AG09309 (cell line): ENCODE results near the gene FARS2.
"Not testable (repeated sequence)": the region's sequence is repeated elsewhere in the genome, so short reads cannot be mapped to it uniquely, and the experiment has no call there.

Source experiments
- DNase-seq: peaks from one replicate; pipeline ENCODE4 v3.0.0-alpha.2; 2010; ENCODE audit warnings: low read depth
- H3K4me3 ChIP-seq: 2 replicates; pipeline ENCODE4 v1.5.1; 2011; ENCODE audit warnings: mild to moderate bottlenecking, low read depth, low read length, moderate library complexity; ENCODE audit not compliant: control insufficient read depth
- CTCF ChIP-seq: IDR thresholded peaks from 2 replicates; pipeline ENCODE4 v1.5.1; 2011; ENCODE audit warnings: mild to moderate bottlenecking, low read depth, low read length, inconsistent platforms; ENCODE audit not compliant: insufficient read depth, control insufficient read depth; ENCODE audit errors: missing control alignments

Gene FARS2

DNA sequence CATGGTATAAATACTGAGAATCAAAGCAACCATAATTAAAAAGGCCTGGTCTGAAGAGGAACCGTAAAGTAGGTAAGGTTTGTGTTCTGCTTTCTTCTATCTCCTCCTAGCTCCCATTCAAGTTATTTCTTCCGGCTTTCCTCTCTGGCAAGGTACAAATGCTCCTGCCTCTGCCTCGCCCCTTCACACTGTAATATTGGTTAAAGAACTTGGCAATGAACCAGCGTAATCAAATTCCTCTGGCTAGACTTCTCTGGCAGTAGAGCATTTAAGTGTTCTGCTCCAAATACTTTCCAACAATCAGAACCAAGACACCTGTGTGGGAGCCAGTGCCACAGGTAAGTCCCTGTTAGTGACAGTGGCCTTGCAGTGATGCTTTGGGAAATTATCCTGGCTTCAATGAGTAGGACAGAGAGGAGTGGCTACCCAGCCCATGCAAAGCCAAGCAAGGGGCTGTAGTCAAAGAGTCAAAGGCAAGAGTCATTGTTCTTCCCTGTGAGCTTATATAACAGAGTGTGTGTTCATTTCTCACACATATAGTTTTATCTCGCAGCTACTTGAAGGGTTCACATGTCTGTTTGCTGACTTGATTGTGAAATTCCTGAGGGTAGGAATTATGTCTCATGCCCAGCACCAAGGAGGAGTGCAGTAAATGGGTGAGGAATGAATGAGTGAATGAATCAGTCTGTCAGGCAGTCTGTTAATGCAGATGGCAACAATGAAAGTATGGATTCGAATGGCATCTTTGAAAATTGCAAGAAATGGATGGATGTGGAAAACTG, 416.1 kb downstream of the FARS2 start:
- H3K4me3 ChIP-seq, result no peak overlapping the region
- DNase-seq, result no peak
- no peak for TF ChIP-seq CTCF

- TF ChIP-seq CTCF, result no peak
- DNase-seq, result no peak
- no peak overlapping the region for H3K4me3 ChIP-seq
Measured at GRCh38 chr6:5679270-5679669, 418.0 kb downstream of the FARS2 start.

DNA sequence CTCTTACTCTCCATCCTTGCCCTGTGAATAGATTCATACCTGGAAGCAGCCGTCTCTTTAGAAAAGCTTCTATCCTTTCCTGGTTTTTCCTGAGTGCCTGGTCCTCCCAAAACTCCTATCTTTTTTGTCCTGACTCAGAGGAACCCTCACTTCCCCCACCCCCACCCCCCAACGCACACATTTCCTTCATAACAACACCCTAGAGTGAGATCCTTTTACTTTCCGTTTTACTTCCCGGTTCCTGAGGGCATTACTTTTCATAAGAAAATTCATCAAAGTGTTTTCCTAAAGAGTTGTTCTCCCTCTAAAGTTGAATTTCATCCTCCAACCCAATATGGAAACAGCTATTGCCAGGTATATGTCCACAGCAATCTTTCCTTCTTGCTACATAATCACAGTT, 418.4 kb downstream of the FARS2 start:
- TF ChIP-seq CTCF, result no peak
- H3K4me3 ChIP-seq, result no peak overlapping the region
- DNase-seq, result no peak

- TF ChIP-seq CTCF, result no peak
- H3K4me3 ChIP-seq, result no peak overlapping the region
- DNase-seq, result no peak
Measured at GRCh38 chr6:5680095-5680494, 418.8 kb downstream of the FARS2 start.

DNA sequence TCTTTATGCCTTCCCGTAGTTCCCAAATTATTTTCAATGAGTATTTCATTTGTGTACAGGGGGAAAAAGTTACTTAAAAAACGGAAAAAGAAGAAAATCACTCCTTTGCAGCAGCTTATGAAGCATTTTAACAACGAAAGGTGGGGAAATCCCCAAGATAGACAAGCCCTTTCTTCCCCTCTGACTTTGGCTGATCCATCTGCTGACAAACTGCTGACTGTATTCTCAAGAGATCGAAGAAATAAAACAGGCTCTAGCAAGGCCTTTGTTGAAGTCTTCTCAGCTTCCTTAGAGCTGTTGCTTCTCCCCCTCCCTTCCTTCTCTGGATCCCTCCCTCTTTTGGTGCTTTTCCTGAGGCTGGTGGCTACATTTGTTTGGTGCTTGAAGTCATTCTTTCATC, 420.2 kb downstream of the FARS2 start:
- no peak for TF ChIP-seq CTCF
- no peak overlapping the region for H3K4me3 ChIP-seq
- no peak for DNase-seq

GRCh38 chr6:5682530-5682929, 421.2 kb downstream of the FARS2 start:
- DNase-seq, result no peak
- no peak overlapping the region for H3K4me3 ChIP-seq
- no peak for TF ChIP-seq CTCF

DNA sequence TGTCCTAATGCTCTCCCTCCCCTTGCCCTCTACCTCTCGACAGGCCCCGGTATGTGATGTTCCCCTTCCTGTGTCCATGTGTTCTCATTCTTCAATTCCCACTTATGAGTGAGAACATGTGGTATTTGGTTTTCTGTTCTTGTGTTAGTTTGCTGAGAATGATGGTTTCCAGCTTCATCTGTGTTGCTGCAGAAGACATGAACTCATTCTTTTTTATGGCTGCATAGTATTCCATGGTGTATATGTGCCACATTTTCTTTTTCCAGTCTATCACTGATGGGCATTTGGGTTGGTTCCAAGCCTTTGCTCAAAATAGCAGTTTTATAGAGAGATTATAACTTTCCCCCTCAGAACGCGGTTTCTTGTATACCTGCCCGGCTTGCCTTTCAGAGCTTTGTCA, 422.4 kb downstream of the FARS2 start:
- H3K4me3 ChIP-seq, DNase-seq: not testable (repeated sequence)
